Measurements from ENCODE around the gene ADAMTS17. TPM values are rescaled to one million over a fixed set of nuclear protein-coding genes. Genes with fewer than 3 reads are reported as not detected.

The ADAMTS17 gene
- total RNA-seq, 1 experiment from 2014 or later = 1.6 TPM

GRCh38 chr15:100241572-100242482 is 99.9 kb downstream of the ADAMTS17 start:
- no TSS peak for BruUV-seq (replicated peaks)
- POLR2A ChIA-PET = no interaction called here
- Histone ChIP-seq H3K27me3 (ENCODE audit: control insufficient read depth, insufficient read depth, low read length) (no peaks in the 10 kb centered on the region), H3K36me3 (ENCODE audit: control insufficient read depth, insufficient read depth, low read length) (no peaks in the 10 kb centered on the region), H3K9me3 (ENCODE audit: control insufficient read depth, insufficient read depth, low read depth, low read length) (no peaks in the 10 kb centered on the region; the same call in 1 of the 2 replicates), H3K27ac (ENCODE audit: low read length) (no peak overlapping the region), H3K4me1 (ENCODE audit: control insufficient read depth, insufficient read depth, low read length) (no peaks in the 10 kb centered on the region), H3K4me3 (ENCODE audit: low read depth in 2 of 2, low read length in 2 of 2) (no peak overlapping the region)
- intact Hi-C loops (cut with micrococcal nuclease; ENCODE audit: unreplicated experiment) = no loop called here
- TF ChIP-seq SIN3A (IDR thresholded peaks at IDR 0.05; ENCODE audit: borderline replicate concordance, insufficient read depth, low read depth, low read length) (no peak), POLR2AphosphoS5 (IDR thresholded peaks at IDR 0.05; ENCODE audit: low read depth, low read length) (no peak), CTCF (IDR thresholded peaks at IDR 0.05) (no peak), REST (IDR thresholded peaks at IDR 0.05; ENCODE audit: insufficient read depth in 1 of 2, low read depth in 2 of 2, low read length in 1 of 2) (no peak), TCF7L2 (IDR thresholded peaks at IDR 0.05; ENCODE audit: low read depth, low read length) (no peak)
- peak; percentile 62 for ATAC-seq
- in situ Hi-C loops (cut with HindIII; ENCODE audit: low pct_unique_long_range_greater_than_20kb, low sequenced_read_pairs) = no loop called here
- peak; percentile 10 for DNase-seq (ENCODE audit: low read depth, low spot score)
- CTCF ChIA-PET = no interaction called here

GRCh38 chr15:100236981-100237720 is 104.6 kb downstream of the ADAMTS17 start:
- POLR2A ChIA-PET = no interaction called here
- ATAC-seq (no peak), DNase-seq (ENCODE audit: low read depth, low spot score) (no peak)
- TF ChIP-seq TCF7L2 (IDR thresholded peaks at IDR 0.05; ENCODE audit: low read depth, low read length) = no peak
- no peak for TF ChIP-seq REST (IDR thresholded peaks at IDR 0.05; ENCODE audit: insufficient read depth in 1 of 2, low read depth in 2 of 2, low read length in 1 of 2)
- TF ChIP-seq POLR2AphosphoS5 (IDR thresholded peaks at IDR 0.05; ENCODE audit: low read depth, low read length) = no peak
- TF ChIP-seq CTCF (IDR thresholded peaks at IDR 0.05) = no peak
- TF ChIP-seq SIN3A (IDR thresholded peaks at IDR 0.05; ENCODE audit: borderline replicate concordance, insufficient read depth, low read depth, low read length) = no peak
- intact Hi-C loops (cut with micrococcal nuclease; ENCODE audit: unreplicated experiment) = no loop called here
- in situ Hi-C loops (cut with HindIII; ENCODE audit: low pct_unique_long_range_greater_than_20kb, low sequenced_read_pairs) = no loop called here
- BruUV-seq (replicated peaks) = no TSS peak
- Histone ChIP-seq H3K4me3 (ENCODE audit: low read depth in 2 of 2, low read length in 2 of 2) (no peak overlapping the region), H3K27ac (ENCODE audit: low read length) (no peak overlapping the region), H3K36me3 (ENCODE audit: control insufficient read depth, insufficient read depth, low read length) (no peaks in the 10 kb centered on the region), H3K4me1 (ENCODE audit: control insufficient read depth, insufficient read depth, low read length) (no peaks in the 10 kb centered on the region), H3K9me3 (ENCODE audit: control insufficient read depth, insufficient read depth, low read depth, low read length) (no peaks in the 10 kb centered on the region), H3K27me3 (ENCODE audit: control insufficient read depth, insufficient read depth, low read length) (no peaks in the 10 kb centered on the region)
- CTCF ChIA-PET = no interaction called here
